ENCODE measurements around the gene EXD3. TPM values are rescaled to one million over a fixed set of nuclear protein-coding genes. Genes with fewer than 3 reads are reported as not detected.

Gene EXD3
- total RNA-seq, 6 experiments from 2014 or later: 6.4 to 10.6 (median 8.7) TPM

DNA sequence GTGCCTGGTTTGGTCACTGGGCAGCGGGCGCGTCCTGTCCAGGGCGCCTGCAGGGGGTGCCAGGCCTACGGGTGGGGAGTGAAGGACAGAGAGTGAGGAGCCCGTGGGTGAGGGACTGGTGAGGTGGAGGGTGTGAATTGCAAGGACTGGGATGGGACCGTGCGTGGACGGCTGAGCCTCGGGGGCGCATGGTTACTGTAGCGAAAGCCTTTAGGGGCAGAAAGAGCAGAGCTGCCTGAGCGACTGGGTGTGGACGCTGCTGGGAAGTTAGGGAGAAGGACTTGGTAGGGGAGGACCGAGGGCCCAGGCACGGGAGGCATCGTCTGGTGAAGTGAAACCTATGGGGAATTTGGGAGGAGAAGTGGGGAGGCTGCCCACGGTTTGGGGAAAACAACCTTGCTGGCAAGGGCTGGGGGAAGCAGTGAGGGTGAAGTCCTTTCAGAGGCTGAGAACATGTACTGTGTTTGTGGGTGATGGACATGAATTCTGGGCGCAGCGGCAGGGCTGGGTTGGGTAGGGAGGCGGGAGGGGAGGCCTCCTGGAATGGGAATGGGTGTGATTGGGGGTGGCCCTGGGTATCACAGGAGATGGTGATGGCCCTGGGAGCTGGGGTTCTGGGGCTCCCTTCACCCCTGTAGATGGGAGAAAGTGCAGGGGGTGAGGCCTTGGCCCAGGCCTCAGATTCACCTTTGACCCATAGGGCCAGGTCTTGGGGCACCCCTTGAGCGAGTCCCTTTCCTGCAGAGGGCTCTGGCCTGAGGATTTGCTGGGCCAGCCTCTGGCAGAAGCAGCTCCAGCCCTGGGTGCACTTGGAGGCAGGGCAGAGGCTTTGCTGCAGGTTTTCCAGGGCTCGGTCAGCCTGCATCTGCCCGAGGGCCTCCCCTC lies 147.1 kb downstream of the EXD3 start:
- Mint-ChIP-seq H3K36me3 (ENCODE audit: low read depth) (no peaks in the 10 kb centered on the region; the same call in 1 of the 2 replicates), H3K4me1 (ENCODE audit: low read depth) (peaks cover 16% of the 10 kb centered on the region), H3K27me3 (ENCODE audit: insufficient read depth) (peaks cover 7% of the 10 kb centered on the region), H3K9me3 (no peaks in the 10 kb centered on the region), H3K27ac (peak overlapping the region; percentile 72), H3K4me3 (no peak overlapping the region)
- DNase-seq: no peak
- TF ChIP-seq CTCF (IDR thresholded peaks at IDR 0.05): peak; percentile 39

DNA sequence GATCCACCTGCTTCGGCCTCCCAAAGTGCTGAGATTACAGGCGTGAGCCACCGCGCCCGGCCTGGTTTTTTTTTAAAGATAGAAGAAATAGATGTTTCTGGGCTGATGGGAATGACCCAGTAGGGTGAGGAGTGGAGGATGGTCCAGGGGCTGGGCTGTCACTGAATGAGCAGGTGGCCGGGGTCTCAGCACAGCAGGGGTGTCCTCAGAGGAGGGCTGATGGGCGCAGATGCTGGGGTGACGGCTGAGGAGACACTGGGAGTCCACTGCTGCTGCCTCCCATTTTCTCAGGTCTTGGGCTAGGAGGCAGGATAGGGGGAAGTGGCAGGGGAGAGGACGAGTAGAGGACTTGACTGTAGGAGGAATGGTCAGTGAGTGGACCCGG lies 147.8 kb downstream of the EXD3 start:
- no peak for TF ChIP-seq CTCF (IDR thresholded peaks at IDR 0.05)
- H3K36me3 Mint-ChIP-seq (ENCODE audit: low read depth): no peaks in the 10 kb centered on the region; the same call in 1 of the 2 replicates
- peak overlapping the region; percentile 72 for H3K27ac Mint-ChIP-seq
- H3K27me3 Mint-ChIP-seq (ENCODE audit: insufficient read depth): peaks cover 7% of the 10 kb centered on the region
- no peaks in the 10 kb centered on the region for H3K9me3 Mint-ChIP-seq
- H3K4me1 Mint-ChIP-seq (ENCODE audit: low read depth): peaks cover 16% of the 10 kb centered on the region
- no peak for DNase-seq
- no peak overlapping the region for H3K4me3 Mint-ChIP-seq

DNA sequence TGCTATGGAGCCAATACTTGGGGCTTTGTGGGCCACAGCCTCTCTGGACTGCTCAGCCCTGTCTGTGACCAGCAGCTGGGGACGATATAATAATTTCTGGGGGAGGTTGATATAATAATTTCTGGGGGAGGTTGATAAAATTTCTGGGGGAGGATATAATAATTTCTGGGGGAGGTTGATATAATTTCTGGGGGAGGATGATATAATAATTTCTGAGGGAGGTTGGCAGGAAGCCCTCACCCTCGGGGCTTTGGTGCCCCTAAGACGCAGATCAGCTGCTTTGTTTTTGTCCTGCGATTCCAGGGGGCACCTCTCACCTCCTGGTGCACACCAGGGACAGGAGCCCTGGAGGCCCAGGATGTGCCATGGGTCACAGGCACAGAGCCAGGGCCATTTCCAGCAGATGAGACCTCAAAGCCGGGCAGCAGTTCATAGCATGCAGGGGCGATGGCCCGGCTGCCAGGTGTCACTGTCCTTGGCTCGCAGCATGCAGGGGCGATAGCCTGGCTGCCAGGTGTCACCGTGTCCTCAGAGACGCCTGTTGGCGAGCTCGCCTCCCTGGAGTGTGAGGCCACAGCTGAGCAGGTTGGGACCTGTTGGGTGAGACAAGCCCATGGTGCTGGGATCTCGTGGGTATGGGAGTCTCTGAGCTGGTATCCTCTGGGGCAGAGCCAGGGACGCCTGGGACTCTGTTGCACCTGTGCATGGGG lies 149.2 kb downstream of the EXD3 start:
- Mint-ChIP-seq H3K9me3 (no peaks in the 10 kb centered on the region), H3K27ac (no peak overlapping the region), H3K27me3 (ENCODE audit: insufficient read depth) (peaks cover 10% of the 10 kb centered on the region), H3K4me1 (ENCODE audit: low read depth) (peaks cover 27% of the 10 kb centered on the region), H3K36me3 (ENCODE audit: low read depth) (peaks cover 13% of the 10 kb centered on the region), H3K4me3 (no peak overlapping the region)
- no peak for TF ChIP-seq CTCF (IDR thresholded peaks at IDR 0.05)
- DNase-seq: no peak

DNA sequence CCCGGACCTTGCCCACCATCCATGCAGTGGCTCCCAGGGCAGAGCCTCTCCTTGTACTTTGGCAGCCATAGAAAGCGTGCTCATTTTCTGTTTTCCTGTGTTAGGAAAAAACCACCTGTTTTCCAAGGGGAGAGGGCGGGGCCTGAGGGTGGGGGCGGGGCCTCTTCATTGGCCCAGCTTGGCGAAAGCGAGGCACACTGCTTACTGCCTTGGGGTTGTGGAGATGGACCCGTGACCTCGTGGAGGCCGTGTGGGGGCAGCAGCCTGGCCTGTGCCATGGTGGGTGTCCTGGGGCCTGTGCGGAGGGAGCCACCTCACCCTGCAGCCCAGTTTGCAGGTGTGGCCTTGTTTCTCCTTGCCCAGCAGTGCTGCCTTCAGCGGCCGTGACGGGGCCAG lies 149.9 kb downstream of the EXD3 start:
- Mint-ChIP-seq H3K27ac (no peak overlapping the region), H3K4me3 (no peak overlapping the region), H3K36me3 (ENCODE audit: low read depth) (peaks cover 20% of the 10 kb centered on the region), H3K27me3 (ENCODE audit: insufficient read depth) (peaks cover 10% of the 10 kb centered on the region), H3K4me1 (ENCODE audit: low read depth) (peaks cover 34% of the 10 kb centered on the region), H3K9me3 (no peaks in the 10 kb centered on the region)
- no peak for TF ChIP-seq CTCF (IDR thresholded peaks at IDR 0.05)
- no peak for DNase-seq

DNA sequence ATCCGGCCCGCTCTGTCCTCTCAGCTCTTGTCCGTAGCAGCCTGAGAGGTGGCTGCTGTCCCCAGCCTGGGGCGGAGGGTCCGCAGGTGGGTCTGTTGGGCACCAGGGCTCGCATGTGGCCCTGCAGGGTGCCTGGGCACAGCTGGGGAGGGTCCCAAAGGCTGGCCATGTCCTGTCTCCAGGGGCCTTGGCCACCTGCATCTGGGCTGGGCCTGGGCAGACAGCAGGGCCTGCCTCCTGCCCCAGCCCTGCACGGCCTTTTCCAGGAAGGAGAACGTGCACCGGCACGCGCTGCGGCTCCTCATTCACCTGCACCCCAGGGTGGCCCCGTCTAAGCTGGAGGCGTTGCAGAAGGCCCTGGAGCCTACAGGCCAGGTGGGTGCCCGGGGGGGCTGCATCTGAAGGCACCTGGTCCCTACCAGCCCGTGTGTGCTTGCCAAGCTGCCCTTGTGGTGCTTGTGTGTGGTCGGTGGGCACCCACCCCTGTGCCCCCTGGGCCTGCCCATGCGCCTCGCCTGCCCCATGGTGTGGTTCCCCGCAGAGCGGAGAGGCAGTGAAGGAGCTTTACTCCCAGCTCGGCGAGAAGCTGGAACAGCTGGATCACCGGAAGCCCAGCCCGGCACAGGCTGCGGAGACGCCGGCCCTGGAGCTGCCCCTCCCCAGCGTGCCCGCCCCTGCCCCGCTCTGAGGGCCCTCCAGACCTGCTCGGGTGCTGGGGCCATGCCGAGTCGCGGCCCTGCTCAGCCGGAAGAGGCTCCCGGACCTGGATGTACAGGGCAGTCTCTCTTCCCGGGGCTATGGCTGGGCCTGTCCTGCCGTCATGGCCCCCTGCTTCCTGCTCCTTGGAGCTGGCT lies 150.5 kb downstream of the EXD3 start:
- peaks cover 10% of the 10 kb centered on the region for H3K27me3 Mint-ChIP-seq (ENCODE audit: insufficient read depth)
- no peak for TF ChIP-seq CTCF (IDR thresholded peaks at IDR 0.05)
- H3K27ac Mint-ChIP-seq: no peak overlapping the region
- H3K36me3 Mint-ChIP-seq (ENCODE audit: low read depth): peaks cover 20% of the 10 kb centered on the region
- H3K4me1 Mint-ChIP-seq (ENCODE audit: low read depth): peaks cover 40% of the 10 kb centered on the region
- no peak overlapping the region for H3K4me3 Mint-ChIP-seq
- no peaks in the 10 kb centered on the region for H3K9me3 Mint-ChIP-seq
- DNase-seq: no peak
